ENCODE results near the gene ZBTB32.
"Not testable (repeated sequence)": the region's sequence is repeated elsewhere in the genome, so short reads cannot be mapped to it uniquely, and the experiment has no call there.

The ZBTB32 gene, protein sequence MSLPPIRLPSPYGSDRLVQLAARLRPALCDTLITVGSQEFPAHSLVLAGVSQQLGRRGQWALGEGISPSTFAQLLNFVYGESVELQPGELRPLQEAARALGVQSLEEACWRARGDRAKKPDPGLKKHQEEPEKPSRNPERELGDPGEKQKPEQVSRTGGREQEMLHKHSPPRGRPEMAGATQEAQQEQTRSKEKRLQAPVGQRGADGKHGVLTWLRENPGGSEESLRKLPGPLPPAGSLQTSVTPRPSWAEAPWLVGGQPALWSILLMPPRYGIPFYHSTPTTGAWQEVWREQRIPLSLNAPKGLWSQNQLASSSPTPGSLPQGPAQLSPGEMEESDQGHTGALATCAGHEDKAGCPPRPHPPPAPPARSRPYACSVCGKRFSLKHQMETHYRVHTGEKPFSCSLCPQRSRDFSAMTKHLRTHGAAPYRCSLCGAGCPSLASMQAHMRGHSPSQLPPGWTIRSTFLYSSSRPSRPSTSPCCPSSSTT

DNA sequence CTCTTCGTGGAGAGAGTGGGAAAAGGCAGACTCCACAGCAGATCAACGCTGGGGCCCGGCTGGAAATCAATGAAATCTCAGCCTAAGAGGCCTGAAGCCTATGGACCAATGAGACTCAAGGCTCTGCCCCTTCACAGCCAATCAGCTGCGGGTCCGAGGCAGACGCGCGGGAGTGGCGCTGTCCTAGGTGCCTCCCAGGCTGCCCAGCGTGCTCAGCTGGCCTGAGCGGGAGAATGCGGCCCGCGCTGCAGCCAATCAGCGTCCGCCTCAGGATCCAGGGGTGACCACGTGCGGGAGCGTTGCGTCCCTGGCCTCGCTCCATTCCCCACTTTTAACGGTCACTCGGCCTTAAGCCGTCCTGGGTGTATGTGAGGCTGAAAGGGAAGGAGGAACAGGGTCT is at the start of gene ZBTB32:
Gene ZBTB32, plus strand, starts transcription at position 341 of the 400 bp plus-strand sequence. CDS start 10,069 bp downstream, outside the sequence.
- no peak for DNase-seq (ENCODE audit: low read depth in 4 of 4, low spot score in 1 of 4)

DNA sequence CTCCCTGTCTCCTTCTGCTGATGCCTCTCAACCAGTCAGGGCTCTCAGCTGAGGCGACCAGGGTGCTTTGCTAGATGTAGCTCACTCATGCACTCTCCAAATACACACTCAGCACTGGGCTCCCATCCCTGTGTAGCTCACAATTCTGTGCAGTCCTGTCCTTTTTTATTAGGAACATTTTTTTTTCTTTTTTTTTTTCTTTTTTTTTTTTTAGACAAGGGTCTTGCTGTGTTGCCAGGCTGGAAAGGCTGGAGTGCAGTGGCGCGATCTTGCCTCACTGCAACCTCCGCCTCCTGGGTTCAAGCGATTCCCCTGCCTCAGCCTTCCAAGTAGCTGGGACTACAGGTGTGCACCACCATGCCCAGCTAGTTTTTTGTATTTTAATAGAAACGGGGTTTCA is 49.5 kb upstream of the ZBTB32 start:
- not testable (repeated sequence) for DNase-seq (ENCODE audit: low read depth in 4 of 4, low spot score in 1 of 4)

DNA sequence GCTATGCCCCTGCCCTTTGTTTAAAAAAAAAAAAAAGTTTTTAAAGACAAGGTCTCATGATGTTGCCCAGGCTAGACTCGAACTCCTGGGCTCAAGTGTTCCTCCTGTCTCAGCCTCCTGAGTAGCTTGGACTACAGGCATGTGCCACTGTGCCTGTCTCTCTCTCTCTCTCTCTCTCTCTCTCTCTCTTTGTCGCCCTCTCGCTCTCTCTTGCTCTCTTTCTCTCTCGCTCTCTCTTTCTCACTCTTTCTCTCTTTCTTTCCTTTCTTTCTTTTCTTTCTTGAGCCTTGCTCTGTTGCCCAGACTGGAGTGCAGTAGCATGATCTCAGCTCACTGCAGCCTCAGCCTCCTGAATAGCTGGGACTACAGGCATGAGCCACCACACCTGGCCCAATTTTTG is 48.8 kb upstream of the ZBTB32 start:
- DNase-seq (ENCODE audit: low read depth in 4 of 4, low spot score in 1 of 4): no peak

DNA sequence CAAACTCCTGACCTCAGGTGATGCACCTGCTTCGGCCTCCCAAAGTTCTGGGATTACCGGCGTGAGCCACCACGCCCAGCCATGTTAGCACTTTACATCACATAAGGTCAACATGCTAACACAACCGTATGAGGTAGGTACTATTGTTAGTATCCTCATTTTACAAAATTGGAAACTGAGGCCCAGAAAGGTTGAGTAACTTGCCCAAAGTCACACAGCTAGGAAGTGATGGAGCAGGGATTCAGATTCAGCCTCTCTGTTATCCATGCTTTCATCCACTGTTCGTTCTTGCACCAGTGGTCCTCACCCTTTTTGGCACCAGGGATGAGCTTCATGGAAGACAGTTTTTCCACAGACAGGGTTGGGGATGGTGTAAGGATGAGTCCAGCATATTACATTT is 47.7 kb upstream of the ZBTB32 start:
- DNase-seq (ENCODE audit: low read depth in 4 of 4, low spot score in 1 of 4): no peak

DNA sequence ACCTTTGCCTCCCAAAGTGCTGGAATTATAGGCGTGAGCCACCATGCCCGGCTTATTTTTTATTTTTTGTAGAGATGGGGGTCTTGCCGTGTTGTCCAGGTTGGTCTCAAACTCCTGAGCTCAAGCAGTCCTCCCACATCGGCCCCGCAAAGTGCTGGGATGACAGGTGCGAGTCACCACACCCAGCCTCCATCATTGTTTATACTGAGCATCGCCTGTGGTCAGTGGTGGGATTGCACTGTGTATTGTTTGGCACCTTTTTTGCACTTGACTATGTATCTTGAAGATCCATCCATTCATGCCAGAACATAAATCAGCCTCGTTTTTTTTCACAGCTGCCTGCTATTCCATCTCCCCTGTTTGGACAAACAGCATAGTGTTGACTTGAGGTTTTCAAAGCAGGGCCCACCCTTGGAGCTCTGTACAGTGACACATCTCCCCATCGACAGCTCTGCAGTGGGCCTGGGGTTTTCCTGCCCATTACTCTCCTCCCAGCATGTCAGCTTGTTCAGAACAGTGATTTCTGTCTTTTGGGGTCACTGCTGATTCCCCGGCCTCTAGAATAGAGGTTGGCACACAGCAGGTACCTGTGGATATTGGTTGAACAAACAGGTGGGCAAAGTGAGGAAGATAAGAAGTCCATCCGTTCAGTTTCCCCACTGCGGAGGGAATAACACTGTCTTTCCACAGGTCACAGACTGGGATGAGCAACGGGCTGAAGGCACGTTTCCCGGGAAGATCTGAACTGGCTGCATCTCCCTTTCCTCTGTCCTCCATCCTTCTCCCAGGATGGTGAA is 46.3 kb upstream of the ZBTB32 start:
- DNase-seq (ENCODE audit: low read depth in 4 of 4, low spot score in 1 of 4): no peak

DNA sequence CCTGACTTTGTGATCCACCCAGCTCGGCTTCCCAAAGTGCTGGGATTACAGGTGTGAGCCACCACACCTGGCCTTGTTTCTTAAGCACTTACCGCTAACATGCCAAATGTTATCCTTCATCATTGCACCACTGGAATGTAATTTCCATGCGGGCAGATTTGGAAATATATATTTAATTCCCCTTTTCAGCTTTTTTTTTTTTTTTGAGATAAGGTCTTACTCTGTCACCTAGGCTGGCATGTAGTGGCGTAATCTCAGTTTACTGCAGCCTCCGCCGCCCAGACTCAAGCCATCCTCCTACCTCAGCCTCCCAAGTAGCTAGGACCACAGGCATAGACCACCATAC is 42.4 kb upstream of the ZBTB32 start:
- no peak for DNase-seq (ENCODE audit: low read depth in 4 of 4, low spot score in 1 of 4)

DNA sequence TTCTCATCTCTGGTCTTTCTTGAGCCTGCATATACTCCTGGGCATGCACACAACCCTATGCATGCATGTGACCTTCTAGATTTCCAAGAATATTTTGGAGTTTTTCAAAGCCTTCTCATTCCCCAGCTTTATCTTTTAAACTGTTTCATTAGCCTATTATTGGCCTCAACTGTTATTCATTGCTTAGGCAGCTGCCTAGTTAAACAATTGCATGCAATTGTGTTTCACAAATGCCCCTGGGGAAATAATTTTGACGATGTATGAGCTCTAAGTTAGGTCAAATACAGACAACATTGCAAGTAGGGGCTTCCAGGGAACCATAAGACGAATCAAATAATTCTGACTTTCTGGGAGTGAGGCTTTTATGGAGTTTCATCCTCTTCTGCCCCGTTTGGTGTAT is 40.4 kb upstream of the ZBTB32 start:
- DNase-seq (ENCODE audit: low read depth in 4 of 4, low spot score in 1 of 4): no peak

DNA sequence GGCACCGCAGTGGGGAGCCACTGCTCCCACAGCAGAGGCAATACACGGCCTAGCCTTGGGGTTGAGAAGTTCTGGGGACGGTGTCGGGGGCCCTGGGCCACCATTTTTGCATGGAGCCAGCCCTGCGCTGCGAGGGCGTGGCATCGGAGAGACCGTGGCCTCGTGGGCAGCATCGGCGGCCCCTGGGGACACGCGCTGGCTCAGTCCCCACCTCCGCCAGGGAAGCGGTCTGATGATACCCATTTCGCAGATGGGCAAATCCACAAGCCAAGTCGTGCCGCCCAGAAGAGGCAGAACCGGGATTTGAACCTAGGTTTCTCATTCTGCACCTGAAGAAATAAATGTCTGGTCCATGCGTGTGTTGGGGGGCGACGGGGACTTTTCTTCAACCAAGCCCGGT is 39.2 kb upstream of the ZBTB32 start:
- no peak for DNase-seq (ENCODE audit: low read depth in 4 of 4, low spot score in 1 of 4)

DNA sequence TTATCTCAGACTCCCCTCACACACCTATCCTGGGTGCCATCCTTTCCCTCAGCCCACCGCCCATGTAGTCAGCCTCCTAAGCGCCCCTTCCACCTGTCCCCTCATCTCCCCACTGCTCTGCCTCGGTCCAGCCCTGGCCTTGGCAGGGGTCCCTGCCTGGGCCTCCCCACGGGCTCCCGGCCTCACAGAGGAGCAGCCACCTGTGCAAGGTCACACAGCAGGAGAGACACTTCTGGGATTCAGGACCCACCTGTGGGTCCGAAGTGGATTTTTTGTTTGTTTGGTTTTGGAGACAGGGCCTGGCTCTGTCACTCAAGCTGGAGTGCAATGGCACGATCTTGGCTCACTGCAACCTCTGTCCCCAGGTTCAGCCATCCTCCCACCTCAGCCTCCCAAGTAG is 38.8 kb upstream of the ZBTB32 start:
- DNase-seq (ENCODE audit: low read depth in 4 of 4, low spot score in 1 of 4): no peak

DNA sequence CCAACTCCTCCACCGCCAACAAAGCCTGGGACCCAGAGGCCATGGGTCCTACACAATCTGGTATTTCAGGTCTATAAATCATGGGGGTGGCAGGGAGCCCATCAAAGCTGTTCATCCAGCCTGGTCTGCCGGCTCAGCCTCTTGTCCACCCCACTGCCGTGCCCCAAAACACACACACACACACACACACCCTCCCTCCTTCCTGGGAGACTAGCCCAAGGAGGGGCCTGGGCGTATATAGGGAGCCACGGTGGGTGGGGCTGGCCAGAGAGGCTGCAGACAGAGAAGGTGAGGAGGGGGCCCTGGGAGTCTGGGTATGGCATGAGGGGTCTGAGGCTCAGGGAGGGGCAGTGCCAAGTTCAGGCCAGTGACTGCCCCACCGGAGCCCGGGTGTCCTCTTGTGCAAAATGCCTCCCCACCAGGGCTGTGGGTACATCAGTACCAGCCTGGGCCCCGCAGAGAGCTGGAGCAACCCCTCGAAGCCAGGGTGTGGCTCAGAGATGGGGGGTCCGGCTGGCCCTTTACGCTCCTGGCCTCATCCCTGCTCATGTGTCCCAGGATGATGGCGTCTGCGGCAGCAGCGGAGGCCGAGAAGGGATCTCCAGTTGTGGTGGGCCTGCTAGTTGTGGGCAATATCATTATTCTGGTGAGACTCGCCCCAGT is 38.0 kb upstream of the ZBTB32 start, which contains the start of gene UPK1A:
Gene UPK1A, plus strand, starts transcription at position 267 of the 663 bp plus-strand sequence. Its CDS starts 296 bp downstream, at position 563.
- no peak for DNase-seq (ENCODE audit: low read depth in 4 of 4, low spot score in 1 of 4)

DNA sequence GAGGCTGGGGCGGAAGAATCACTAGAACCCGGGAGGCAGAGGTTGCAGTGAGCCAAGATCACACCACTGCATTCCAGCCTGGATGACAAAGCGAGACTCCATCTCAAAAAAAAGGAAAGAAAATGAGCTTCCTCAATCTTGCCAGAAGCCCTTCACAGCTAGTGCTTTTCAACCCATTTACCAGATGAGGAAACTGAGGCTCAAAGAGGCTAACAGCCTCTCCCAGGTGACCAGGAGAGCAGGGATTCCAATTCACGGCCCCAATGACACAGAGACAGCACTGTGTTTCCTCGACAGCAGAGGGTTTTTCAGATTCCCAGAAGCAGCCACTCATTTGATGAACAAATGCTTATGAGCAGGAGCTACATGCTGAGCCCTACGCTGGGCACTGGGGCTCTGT is 34.8 kb upstream of the ZBTB32 start:
- no peak for DNase-seq (ENCODE audit: low read depth in 4 of 4, low spot score in 1 of 4)

DNA sequence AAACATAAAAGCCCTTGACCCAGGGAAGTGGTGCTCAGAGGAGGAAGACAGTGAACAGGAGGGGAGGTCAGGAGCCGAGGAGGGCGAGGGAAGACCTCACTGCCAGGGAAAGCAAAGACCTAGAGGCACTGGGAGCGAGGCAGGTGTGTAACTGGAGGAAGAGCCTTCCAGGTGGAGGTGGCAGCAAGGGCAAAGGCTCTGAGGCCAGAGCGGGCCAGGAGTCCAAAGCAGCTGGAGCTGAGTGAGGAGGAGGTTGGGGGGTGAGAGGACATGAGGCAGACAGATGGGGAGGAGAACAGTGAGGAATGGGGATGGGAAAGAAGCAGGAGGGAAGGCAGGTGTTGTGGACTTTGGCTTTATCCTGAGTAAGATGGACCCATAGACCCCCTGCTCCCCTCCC is 34.4 kb upstream of the ZBTB32 start:
- no peak for DNase-seq (ENCODE audit: low read depth in 4 of 4, low spot score in 1 of 4)

DNA sequence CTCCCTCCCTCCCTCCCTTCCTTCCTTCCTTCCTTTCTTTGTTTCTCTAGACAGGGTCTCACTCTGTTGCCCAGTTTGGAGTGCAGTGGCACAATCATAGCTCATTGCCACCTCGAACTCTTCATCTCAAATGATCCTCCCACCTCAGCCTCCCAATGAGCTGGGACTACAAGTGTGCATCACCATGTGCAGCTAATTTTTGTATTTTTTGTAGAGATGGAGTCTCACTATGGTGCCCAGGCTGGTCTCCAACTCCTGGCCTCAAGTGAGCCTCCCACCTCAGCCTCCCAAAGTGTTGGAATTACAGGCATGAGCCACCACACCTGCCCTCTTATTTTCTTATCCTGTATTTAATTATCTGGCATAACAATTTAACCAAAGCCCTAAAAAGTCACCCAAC is 33.7 kb upstream of the ZBTB32 start:
- DNase-seq (ENCODE audit: low read depth in 4 of 4, low spot score in 1 of 4): no peak

DNA sequence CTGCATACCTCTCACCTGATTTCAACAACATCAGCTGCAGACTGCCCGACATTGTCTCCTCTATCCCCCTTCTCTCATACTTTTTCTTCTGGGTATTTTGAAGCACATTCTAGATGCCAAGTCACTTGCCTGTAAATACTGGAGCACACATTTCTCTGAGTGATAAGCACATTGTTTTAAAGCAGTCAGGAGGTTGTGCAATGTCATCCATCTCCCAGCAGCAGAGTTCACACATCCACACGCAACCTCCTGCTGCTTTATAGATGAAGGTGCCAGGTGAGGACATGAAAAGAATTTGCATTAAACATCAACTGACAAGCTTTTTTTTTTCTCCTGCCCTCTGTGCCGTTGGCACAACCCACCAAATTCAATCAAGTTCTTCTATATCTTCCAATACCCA is 32.5 kb upstream of the ZBTB32 start:
- no peak for DNase-seq (ENCODE audit: low read depth in 4 of 4, low spot score in 1 of 4)

DNA sequence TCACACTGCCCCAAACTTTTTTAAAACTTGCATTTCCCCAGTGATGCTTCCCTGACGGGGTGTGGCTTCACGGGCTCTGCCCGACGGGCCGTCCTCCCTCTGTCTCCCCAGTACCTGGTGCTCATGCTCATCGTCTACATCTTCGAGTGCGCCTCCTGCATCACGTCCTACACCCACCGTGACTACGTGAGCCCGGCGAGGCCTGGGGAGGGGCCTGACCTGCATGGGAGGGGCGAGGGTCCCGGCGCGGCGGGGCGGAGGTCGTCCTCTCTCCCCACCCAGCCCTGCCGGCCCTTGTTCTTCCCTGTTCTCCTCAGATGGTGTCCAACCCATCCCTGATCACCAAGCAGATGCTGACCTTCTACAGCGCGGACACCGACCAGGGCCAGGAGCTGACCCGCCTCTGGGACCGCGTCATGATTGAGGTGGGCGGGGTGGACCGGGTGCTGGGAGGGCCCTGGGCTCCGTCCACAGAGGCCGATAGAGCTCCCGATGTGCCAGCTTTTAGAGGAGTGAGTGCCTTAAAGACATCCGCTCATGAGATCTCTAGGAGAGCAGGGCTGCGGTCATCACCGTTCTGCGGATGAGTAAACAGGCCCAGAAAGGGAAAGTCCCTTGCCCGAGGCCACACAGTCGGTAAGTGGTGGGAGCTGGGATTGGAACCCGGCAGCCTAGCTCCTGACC is 31.1 kb upstream of the ZBTB32 start:
- DNase-seq (ENCODE audit: low read depth in 4 of 4, low spot score in 1 of 4): peak in 3 of 4 experiments; percentile 6 to 43 (median 25)

DNA sequence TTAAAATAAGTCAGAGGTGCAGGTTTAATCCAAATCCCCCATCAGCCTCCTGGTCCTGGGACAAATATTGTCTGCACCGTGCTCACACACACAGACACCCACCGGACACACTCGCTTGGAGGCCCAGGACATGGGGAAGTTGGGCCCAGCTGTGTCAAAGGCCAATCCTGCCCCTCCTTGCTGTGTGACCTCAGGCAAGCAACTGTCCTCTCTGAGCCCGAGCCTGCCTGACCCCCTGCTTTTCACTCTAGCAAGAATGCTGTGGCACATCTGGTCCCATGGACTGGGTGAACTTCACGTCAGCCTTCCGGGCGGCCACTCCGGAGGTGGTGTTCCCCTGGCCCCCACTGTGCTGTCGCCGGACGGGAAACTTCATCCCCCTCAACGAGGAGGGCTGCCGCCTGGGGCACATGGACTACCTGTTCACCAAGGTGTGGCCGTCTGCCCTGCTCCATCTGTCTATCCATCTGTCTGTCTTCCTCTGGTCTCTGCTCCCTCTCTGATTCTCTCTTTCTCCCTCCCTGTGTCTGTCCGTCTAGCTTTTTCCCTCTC is 28.7 kb upstream of the ZBTB32 start:
- no peak for DNase-seq (ENCODE audit: low read depth in 4 of 4, low spot score in 1 of 4)

DNA sequence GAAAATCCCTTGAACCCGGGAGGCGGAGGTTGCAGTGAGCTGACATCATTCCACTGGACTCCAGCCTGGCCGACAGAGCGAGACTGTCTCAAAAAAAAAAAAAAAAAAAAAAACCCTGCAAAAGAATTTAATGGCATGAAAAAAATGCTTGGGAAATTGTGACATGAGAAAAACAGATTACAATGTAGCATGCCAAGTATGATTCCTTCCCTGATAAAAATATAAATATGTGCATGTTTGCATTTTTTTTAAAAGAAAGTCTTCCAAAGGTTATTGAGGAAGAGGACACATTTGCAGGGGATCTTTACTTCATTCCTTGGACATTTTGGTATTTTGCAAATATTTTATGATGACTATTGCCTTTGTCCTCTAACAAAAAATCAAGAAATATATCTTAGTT is 14.5 kb upstream of the ZBTB32 start:
- no peak for DNase-seq (ENCODE audit: low read depth in 4 of 4, low spot score in 1 of 4)

DNA sequence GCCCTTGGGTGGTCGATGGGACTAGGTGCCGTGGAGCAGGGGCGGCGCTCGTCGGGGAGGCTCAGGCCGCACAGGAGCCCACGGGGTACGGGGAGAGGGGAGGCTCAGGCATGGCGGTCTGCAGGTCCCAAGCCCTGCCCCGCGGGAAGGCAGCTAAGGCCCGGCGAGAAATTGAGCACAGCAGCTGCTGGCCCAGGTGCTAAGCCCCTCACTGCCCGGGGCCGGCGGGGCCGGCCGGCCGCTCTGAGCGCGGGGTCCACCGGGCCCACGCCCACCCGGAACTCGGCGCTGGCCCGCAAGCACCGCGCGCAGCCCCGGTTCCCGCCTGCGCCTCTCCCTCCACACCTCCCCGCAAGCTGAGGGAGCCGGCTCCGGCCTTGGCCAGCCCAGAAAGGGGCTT is 13.3 kb upstream of the ZBTB32 start:
- not testable (repeated sequence) for DNase-seq (ENCODE audit: low read depth in 4 of 4, low spot score in 1 of 4)

DNA sequence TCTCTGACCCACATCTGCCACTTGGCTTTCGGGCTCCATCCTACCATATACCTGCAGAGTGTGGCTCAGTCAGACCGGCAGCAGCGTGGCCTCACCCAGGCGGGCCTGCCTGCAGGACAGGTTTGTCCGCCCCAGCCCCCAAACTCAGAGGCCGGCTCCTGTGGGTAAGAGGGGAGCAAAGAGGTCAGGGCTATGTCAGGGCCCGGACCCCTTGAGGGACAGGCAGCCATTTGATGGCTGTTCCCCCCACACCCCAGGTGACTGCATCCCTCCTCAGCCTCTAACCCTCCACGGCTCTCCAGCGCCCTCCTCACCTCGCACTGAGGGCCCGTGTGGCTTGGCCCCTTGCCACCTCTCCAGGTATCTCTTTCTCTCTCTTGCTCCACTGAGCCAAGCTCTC is 12.3 kb upstream of the ZBTB32 start:
- DNase-seq (ENCODE audit: low read depth in 4 of 4, low spot score in 1 of 4): no peak

DNA sequence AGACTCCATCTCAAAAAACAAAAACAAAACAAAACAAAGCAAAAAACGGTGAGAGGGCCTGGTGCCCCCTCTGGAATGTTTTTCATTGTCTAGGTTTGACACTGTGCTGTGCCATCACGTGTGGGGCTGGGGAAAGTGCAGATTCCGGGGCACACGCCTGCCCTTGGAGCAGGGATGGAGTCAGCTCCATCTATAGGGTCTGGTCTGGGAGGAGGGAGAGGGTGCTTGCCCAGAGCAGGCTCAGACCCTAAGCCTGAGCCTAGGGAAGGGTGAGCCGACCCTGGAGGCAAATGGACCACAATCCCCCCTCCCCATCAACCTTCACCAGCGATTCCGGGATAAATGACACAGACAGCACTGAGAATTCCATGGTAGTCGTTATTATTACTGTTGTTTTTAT is 10.9 kb upstream of the ZBTB32 start:
- DNase-seq (ENCODE audit: low read depth in 4 of 4, low spot score in 1 of 4): no peak
